22Rv1 (cell line): ENCODE data around the gene MT1B.

Experiments used
- H3K27ac ChIP-seq: fragments of 450-650 bp; 2 replicates; pipeline ENCODE4 v1.5.1; 2017
- ZFX ChIP-seq: fragments of 450-650 bp; IDR thresholded peaks from 2 replicates; pipeline ENCODE4 v1.6.1; 2017; ENCODE audit warnings: antibody characterized with exemption, borderline replicate concordance
- TF ChIP-seq, protein P1 (sequence below): fragments of 450-650 bp; IDR thresholded peaks from 2 replicates; pipeline ENCODE4 v1.5.1; 2017; ENCODE audit warnings: mild to moderate bottlenecking

The MT1B gene

DNA sequence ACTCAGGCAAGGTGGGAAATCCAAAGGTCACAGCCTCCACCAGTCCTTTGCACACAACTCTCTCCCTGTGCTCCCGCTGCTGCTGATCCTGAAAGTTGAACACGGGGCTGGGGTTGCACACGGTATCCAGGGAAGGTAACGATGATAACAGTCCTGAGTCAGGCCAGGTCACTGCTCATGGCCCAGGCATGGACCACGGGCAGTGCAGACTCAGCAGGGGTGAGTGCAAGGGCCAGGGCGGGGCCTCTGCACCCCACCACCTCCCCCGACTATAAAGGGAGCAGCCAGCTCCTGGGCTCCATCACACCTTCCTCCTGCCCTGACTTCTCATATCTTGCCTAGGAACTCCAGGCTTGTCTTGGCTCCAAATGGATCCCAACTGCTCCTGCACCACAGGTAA is at the start of gene MT1B:
Gene MT1B, plus strand, starts transcription at position 301 of the 400 bp plus-strand sequence. Its CDS starts 68 bp downstream, at position 369.
- TF ChIP-seq, protein P1, sequence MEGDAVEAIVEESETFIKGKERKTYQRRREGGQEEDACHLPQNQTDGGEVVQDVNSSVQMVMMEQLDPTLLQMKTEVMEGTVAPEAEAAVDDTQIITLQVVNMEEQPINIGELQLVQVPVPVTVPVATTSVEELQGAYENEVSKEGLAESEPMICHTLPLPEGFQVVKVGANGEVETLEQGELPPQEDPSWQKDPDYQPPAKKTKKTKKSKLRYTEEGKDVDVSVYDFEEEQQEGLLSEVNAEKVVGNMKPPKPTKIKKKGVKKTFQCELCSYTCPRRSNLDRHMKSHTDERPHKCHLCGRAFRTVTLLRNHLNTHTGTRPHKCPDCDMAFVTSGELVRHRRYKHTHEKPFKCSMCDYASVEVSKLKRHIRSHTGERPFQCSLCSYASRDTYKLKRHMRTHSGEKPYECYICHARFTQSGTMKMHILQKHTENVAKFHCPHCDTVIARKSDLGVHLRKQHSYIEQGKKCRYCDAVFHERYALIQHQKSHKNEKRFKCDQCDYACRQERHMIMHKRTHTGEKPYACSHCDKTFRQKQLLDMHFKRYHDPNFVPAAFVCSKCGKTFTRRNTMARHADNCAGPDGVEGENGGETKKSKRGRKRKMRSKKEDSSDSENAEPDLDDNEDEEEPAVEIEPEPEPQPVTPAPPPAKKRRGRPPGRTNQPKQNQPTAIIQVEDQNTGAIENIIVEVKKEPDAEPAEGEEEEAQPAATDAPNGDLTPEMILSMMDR: no peak
- TF ChIP-seq ZFX: no peak
- H3K27ac ChIP-seq: no peak within 1 kb of the TSS

DNA sequence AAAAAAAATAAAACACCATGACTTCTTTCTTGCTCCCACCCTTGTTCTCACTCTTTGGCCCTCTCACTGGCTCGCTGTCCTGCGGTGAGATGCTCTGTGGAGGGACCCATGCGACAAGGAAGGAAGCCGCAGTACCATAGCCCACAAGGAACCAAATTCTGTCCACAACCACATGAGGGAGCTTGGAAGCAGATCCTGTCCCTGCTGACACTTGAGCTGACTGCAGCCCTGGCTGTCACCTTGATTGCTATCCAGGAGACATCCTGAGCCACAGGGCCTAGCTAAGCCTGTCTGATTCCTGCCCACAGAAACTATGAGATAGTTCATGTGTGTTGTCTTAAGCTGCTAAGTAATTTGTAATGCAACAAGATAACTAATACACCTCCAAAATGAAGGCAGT is 48.1 kb upstream of the MT1B start:
- TF ChIP-seq ZFX: no peak
- TF ChIP-seq, protein P1: peak; percentile 62
- no peak overlapping the region for H3K27ac ChIP-seq

DNA sequence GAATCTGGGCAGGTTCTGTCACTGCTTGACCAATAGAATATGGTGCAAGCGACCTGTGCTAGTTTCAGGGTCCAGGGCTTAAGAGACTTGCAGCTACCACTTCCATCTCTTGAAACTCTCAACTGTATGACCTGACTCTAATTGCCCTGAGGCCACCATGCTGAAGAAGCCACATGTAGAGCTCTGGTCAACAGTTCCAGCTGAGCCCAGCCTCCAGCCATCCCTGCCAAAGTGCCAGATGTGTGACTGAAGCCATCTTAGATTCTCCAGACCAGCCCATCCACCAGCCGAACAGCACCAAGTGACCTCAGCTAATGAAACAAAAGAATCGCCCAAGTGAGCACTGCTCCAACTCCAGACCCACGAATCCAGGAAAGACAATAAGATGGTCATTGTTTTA is 46.7 kb upstream of the MT1B start:
- no peak for TF ChIP-seq ZFX
- TF ChIP-seq, protein P1: no peak
- H3K27ac ChIP-seq: no peak overlapping the region

DNA sequence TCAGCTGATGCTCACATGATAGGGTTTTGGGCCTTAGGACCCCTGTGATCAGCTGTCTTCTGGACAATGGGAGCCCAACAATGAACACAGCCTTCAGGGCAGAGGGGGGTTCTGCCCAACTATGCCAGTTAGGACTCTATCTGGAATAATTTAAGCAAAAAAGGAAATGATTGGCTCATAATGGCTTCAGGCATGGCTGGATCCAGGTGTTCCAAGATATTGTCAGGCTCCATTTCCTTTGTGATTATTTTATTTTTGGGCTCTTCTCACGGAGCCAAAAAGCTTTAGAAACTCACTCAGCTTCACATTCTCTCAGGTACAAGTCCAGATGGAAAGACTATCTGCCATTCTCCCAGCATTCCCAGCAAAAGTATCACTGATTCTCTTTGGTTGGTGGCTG is 46.2 kb upstream of the MT1B start:
- H3K27ac ChIP-seq: no peak overlapping the region
- TF ChIP-seq, protein P1: no peak
- no peak for TF ChIP-seq ZFX

DNA sequence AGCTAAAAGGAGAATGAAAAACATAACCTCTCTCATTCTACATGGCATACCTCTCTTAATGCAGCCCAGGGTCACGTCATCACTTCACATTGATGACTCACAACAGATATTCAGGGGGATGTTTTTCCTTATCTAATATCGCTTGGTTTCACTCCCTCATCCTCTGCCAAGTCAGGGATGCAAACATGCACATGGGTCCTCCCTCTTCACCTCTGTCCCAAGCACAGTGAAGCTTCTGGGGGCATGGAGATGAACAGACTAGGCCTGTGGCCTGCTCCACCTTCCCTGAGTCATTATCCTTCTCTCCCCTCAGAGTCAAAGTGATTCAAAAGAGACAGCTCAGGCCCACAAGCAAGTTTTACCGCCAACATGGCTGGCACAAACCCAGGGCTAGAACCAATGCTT is 45.6 kb upstream of the MT1B start:
- H3K27ac ChIP-seq: peak overlapping the region; percentile 68; the same call in 1 of the 2 replicates
- no peak for TF ChIP-seq ZFX
- TF ChIP-seq, protein P1: no peak

DNA sequence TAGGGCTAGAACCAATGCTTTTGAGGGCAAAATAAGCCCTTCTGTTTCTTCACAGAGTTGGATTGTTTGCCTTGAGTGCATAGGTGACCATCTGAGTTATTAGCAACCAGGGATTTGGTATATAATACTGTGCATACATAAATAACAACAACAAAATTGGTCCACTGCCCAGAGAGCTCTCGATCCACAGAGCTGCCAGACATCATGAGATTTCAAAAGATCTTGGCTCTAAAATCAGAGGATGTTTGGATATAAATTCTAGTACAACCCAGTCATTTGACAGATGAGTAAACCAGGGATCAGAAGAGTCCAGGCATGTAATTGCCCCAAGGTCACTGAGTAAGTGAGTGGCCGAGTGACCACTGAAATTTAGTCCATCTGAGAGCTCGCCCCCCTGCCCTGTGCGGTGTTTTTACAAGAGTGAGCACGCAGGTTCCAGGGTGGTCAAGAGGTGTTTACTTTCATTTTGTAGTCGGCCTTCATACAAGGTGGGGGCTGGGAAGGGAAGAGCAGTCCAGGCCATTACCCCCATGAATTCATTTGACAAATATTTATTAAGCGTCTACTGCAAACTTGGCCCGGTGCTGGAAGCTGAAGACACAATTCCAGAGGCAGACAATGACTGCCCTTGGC is 45.1 kb upstream of the MT1B start:
- peak overlapping the region; percentile 68 for H3K27ac ChIP-seq
- TF ChIP-seq, protein P1: no peak
- TF ChIP-seq ZFX: no peak

DNA sequence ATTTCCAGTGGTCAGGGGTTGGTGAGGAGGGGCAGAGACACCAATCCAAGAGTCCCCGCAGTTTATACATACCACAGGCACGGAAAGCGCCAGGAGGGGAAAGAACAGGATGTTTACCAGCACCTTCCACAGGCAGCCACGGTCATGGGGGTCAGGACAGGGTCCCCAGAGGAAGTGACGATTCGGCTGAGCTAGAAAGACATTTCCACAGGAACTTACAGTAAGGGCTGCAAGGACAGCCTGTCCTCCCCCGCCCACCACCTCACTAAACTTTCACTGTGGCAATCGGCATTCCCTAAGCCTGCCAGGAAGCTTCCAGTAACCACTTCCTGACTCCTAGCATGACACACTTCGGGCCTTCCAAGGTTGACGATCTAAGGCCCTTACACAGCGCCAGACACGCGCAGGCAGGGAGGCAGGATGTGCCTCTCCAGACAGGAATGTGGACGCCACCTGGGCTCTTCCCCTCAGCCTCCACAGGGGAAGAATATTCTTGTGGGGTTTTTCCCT is 44.5 kb upstream of the MT1B start:
- peak overlapping the region; percentile 68 for H3K27ac ChIP-seq
- no peak for TF ChIP-seq ZFX
- TF ChIP-seq, protein P1: no peak
